ENCODE results near the gene TSPAN9.

DNA sequence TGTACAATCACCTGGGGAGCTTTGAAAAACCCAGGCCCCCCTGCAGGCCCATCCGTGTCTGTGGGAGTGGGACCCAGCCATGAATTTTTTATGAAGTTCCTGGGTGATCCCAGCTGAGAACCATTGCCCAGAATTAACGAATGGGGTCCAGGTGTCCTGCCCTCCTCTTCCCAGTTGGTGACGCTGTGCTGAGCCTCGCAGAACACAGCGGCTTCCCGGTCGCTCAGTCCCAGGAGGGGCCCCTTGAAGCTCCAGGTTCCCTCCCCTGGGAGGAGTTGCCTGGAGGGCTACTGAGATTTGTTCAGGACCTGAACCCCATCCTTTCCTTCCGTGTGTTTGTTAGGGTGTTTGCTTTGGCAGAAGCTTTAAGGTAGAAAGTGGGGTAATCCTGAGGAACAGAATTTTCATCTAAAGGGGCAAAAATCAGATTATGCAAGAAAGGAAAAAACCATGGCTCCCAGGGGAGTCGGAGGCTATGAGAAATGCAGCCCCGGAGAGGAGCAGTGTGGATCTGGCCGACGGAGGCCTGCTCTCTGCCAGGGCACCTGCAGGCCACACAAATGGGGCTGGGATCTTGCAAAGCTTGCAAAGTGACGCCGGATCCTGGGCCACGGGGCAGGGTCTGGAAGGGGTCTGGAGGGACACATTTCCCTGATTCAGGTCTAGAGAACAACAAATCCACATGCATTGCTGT lies 249.1 kb downstream of the TSPAN9 start:
- TF ChIP-seq, protein P1, sequence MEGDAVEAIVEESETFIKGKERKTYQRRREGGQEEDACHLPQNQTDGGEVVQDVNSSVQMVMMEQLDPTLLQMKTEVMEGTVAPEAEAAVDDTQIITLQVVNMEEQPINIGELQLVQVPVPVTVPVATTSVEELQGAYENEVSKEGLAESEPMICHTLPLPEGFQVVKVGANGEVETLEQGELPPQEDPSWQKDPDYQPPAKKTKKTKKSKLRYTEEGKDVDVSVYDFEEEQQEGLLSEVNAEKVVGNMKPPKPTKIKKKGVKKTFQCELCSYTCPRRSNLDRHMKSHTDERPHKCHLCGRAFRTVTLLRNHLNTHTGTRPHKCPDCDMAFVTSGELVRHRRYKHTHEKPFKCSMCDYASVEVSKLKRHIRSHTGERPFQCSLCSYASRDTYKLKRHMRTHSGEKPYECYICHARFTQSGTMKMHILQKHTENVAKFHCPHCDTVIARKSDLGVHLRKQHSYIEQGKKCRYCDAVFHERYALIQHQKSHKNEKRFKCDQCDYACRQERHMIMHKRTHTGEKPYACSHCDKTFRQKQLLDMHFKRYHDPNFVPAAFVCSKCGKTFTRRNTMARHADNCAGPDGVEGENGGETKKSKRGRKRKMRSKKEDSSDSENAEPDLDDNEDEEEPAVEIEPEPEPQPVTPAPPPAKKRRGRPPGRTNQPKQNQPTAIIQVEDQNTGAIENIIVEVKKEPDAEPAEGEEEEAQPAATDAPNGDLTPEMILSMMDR (IDR thresholded peaks at IDR 0.05): no peak
- TF ChIP-seq POLR2A (IDR thresholded peaks at IDR 0.05): no peak

Data from lower leg skin (tissue), 3 donors.